CD4-positive, alpha-beta T cell (primary cell): ENCODE measurements around the gene KRTAP4-1. TPM values are rescaled to one million over a fixed set of nuclear protein-coding genes. Genes with fewer than 3 reads are reported as not detected.
"Not testable (repeated sequence)": the region's sequence is repeated elsewhere in the genome, so short reads cannot be mapped to it uniquely, and the experiment has no call there.

Experiments used
- ATAC-seq: fragments of 200-7000 bp; cut with Tn5 transposase; one replicate; pipeline ENCODE4 v1.10.0; 2022; ENCODE audit warnings: mild to moderate bottlenecking; ENCODE audit not compliant: poor library complexity
- CTCF ChIA-PET: fragments of 350-600 bp; sonication (Branson Sonifier 250); formaldehyde crosslinking; loops from one replicate; lab custom pipeline; 2021; ENCODE audit warnings: antibody characterized with exemption, inconsistent platforms; lab: Charles Lee
- POLR2A ChIA-PET: fragments of 350-600 bp; sonication (Branson Sonifier 250); formaldehyde crosslinking; loops from one replicate; lab custom pipeline; 2021; ENCODE audit warnings: antibody characterized with exemption, inconsistent platforms; lab: Charles Lee
- DNase-seq, 14 experiments: peaks; one replicate each; pipeline ENCODE4 v3.0.0-alpha.2; 2013 to 2020; ENCODE audit warnings: mixed read lengths in 2 of 14
- H3K27ac ChIP-seq, 2 donors: one replicate each; pipeline versions ENCODE4 v1.5.1 to v1.7.0; 2013; ENCODE audit warnings: low read length in 2 of 2, low read depth in 1 of 2, mild to moderate bottlenecking in 1 of 2
- H3K27me3 ChIP-seq, 2 experiments: 1 replicate in 1 of 2; 2 replicates in 1 of 2; pipeline versions ENCODE4 v1.6.1 to v1.7.0; 2013; ENCODE audit warnings: low read length in 2 of 2, control low read depth in 1 of 2, mild to moderate bottlenecking in 1 of 2, moderate library complexity in 1 of 2; ENCODE audit not compliant: insufficient read depth in 2 of 2, control insufficient read depth in 1 of 2
- H3K36me3 ChIP-seq: one replicate; pipeline ENCODE4 v1.6.1; 2013; ENCODE audit warnings: low read length, control low read depth; ENCODE audit not compliant: insufficient read depth
- H3K4me1 ChIP-seq: one replicate; pipeline ENCODE4 v1.6.1; 2013; ENCODE audit warnings: low read length, control low read depth; ENCODE audit not compliant: insufficient read depth
- H3K4me3 ChIP-seq: one replicate; pipeline ENCODE4 v1.5.1; 2013; ENCODE audit warnings: mild to moderate bottlenecking, low read length, moderate library complexity
- H3K9me3 ChIP-seq, 2 experiments: 1 replicate in 1 of 2; 2 replicates in 1 of 2; pipeline versions ENCODE4 v1.6.1 to v1.7.0; 2013; ENCODE audit warnings: low read length in 2 of 2, mild to moderate bottlenecking in 2 of 2, control low read depth in 1 of 2, moderate library complexity in 1 of 2; ENCODE audit not compliant: control insufficient read depth in 1 of 2, insufficient read depth in 1 of 2
- H3K27ac Mint-ChIP-seq: one replicate; pipeline ENCODE4 v1.8.0; 2020; ENCODE audit warnings: mixed read lengths
- H3K27me3 Mint-ChIP-seq: one replicate; pipeline ENCODE4 v1.8.0; 2021; ENCODE audit warnings: mixed read lengths
- H3K36me3 Mint-ChIP-seq: one replicate; pipeline ENCODE4 v1.8.0; 2021; ENCODE audit warnings: low read depth, mixed read lengths
- H3K4me1 Mint-ChIP-seq: one replicate; pipeline ENCODE4 v1.8.0; 2021; ENCODE audit warnings: low read depth, mixed read lengths
- H3K4me3 Mint-ChIP-seq: one replicate; pipeline ENCODE4 v1.8.0; 2020; ENCODE audit warnings: mild to moderate bottlenecking, mixed read lengths
- H3K9me3 Mint-ChIP-seq: one replicate; pipeline ENCODE4 v1.8.0; 2020; ENCODE audit warnings: mixed read lengths
- CTCF ChIP-seq: fragments of 200-600 bp; IDR thresholded peaks from one replicate; pipeline ENCODE4 v1.8.0; 2022; ENCODE audit warnings: antibody characterized with exemption, mild to moderate bottlenecking
- intact Hi-C, 2 experiments: fragments of 100-400 bp; cut with DNase I in 1 of 2; cut with micrococcal nuclease in 1 of 2; formaldehyde crosslinking; loops; one replicate each; pipeline versions ENCODE4 v1.15.1 to v1.9.0; 2023 to 2025; cut with DNase I, micrococcal nuclease
- total RNA-seq, 174 experiments: library from RNA in 2 of 174; stranded (reverse) in 2 of 174; gene quantifications; one replicate each; pipeline ENCODE4 v1.2.3 and lab custom pipeline; 2021 to 2026

KRTAP4-1 gene
- total RNA-seq, 2 experiments from 2014 or later, result not detected

GRCh38 chr17:41163828-41164227 is 20.9 kb downstream of the KRTAP4-1 start:
- Mint-ChIP-seq H3K27me3 (peaks cover 10% of the 10 kb centered on the region), H3K27ac (no peak overlapping the region), H3K4me3 (no peak overlapping the region), H3K9me3 (no peaks in the 10 kb centered on the region), H3K36me3 (no peaks in the 10 kb centered on the region), H3K4me1 (no peaks in the 10 kb centered on the region)
- H3K4me1 ChIP-seq, result no peaks in the 10 kb centered on the region
- POLR2A ChIA-PET, result no interaction called here
- CTCF ChIA-PET, result no interaction called here
- no peak for TF ChIP-seq CTCF
- intact Hi-C loops, result no loop called here
- ATAC-seq (no peak), DNase-seq (no peak)
- no peak overlapping the region for H3K4me3 ChIP-seq
- no peaks in the 10 kb centered on the region for H3K9me3 ChIP-seq
- no peaks in the 10 kb centered on the region for H3K36me3 ChIP-seq
- no peak overlapping the region for H3K27ac ChIP-seq
- peaks cover 0 to 3% of the 10 kb centered on the region in 2 experiments for H3K27me3 ChIP-seq

GRCh38 chr17:41160648-41161047 is 24.1 kb downstream of the KRTAP4-1 start, which contains the start of gene KRTAP4-4:
Gene KRTAP4-4 (minus strand): TSS chr17:41160748. CDS start chr17:41160691, 57 bp downstream.
- no peak for ATAC-seq
- Histone ChIP-seq H3K36me3 (no peaks in the 10 kb centered on the region), H3K4me1 (no peaks in the 10 kb centered on the region), H3K27me3 (peaks cover 0 to 3% of the 10 kb centered on the region in 2 experiments), H3K27ac (no peak within 1 kb of the TSS), H3K9me3 (no peaks in the 10 kb centered on the region), H3K4me3 (no peak within 1 kb of the TSS)
- ChIA-PET POLR2A (interaction anchor here (1.4 kb wide), 1 partner anchor 148 kb away, joined by 3 read pairs; no protein-coding TSS in a partner anchor), CTCF (no interaction called here)
- no peak for DNase-seq
- Mint-ChIP-seq H3K4me1 (no peaks in the 10 kb centered on the region), H3K36me3 (no peaks in the 10 kb centered on the region), H3K27ac (no peak within 1 kb of the TSS), H3K27me3 (peaks cover 18% of the 10 kb centered on the region), H3K9me3 (no peaks in the 10 kb centered on the region), H3K4me3 (no peak within 1 kb of the TSS)
- intact Hi-C loops, result no loop called here
- TF ChIP-seq CTCF, result no peak

- H3K27ac Mint-ChIP-seq, H3K4me1 Mint-ChIP-seq, H3K36me3 Mint-ChIP-seq, H3K36me3 ChIP-seq, DNase-seq, H3K27ac ChIP-seq, H3K9me3 ChIP-seq, H3K4me1 ChIP-seq, ATAC-seq, H3K9me3 Mint-ChIP-seq, H3K4me3 ChIP-seq, H3K27me3 ChIP-seq, intact Hi-C loops, CTCF ChIA-PET, H3K4me3 Mint-ChIP-seq: not testable (repeated sequence)
- H3K27me3 Mint-ChIP-seq, result peaks cover 20% of the 10 kb centered on the region
- POLR2A ChIA-PET, result interaction anchor here (1.4 kb wide), 1 partner anchor 148 kb away, joined by 3 read pairs; no protein-coding TSS in a partner anchor
These were observed 24.5 kb downstream of the KRTAP4-1 start for GRCh38 chr17:41160190-41160589.

- ChIA-PET CTCF (no interaction called here), POLR2A (no interaction called here)
- H3K4me3 Mint-ChIP-seq, result no peak overlapping the region
- ATAC-seq, result no peak
- H3K9me3 Mint-ChIP-seq, result no peaks in the 10 kb centered on the region
- peaks cover 4% of the 10 kb centered on the region for H3K4me1 Mint-ChIP-seq
- H3K27me3 Mint-ChIP-seq, result peaks cover 22% of the 10 kb centered on the region
- Histone ChIP-seq H3K27me3 (no peaks in the 10 kb centered on the region), H3K9me3 (no peaks in the 10 kb centered on the region), H3K4me1 (no peaks in the 10 kb centered on the region), H3K4me3 (no peak overlapping the region), H3K36me3 (no peaks in the 10 kb centered on the region), H3K27ac (no peak overlapping the region)
- DNase-seq, result no peak
- no peaks in the 10 kb centered on the region for H3K36me3 Mint-ChIP-seq
- no peak for TF ChIP-seq CTCF
- H3K27ac Mint-ChIP-seq, result no peak overlapping the region
- intact Hi-C loops, result no loop called here
These were observed 30.9 kb downstream of the KRTAP4-1 start for GRCh38 chr17:41153856-41154255.
